Testis (tissue), 3 donors: ENCODE measurements around the gene TRIM37. TPM values are rescaled to one million over a fixed set of nuclear protein-coding genes. Genes with fewer than 3 reads are reported as not detected.

Source experiments
- DNase-seq: peaks from one replicate; pipeline ENCODE4 v3.0.0-alpha.2; 2019
- H3K27ac ChIP-seq, 2 donors: fragments of 200-600 bp; sonication (generic); one replicate each; pipeline ENCODE4 v1.5.1; 2019
- H3K27me3 ChIP-seq: fragments of 200-600 bp; sonication (generic); one replicate; pipeline ENCODE4 v1.5.1; 2019
- H3K36me3 ChIP-seq: fragments of 200-600 bp; sonication (generic); one replicate; pipeline ENCODE4 v1.5.1; 2017; ENCODE audit warnings: low read depth; ENCODE audit errors: missing control alignments
- H3K4me1 ChIP-seq: fragments of 200-600 bp; sonication (generic); one replicate; pipeline ENCODE4 v1.5.1; 2019
- H3K4me3 ChIP-seq, 2 donors: fragments of 200-600 bp; sonication (generic); one replicate each; pipeline ENCODE4 v1.5.1; 2017 to 2019
- H3K9me3 ChIP-seq: fragments of 200-600 bp; sonication (generic); one replicate; pipeline ENCODE4 v1.5.1; 2017
- CTCF ChIP-seq, 3 experiments: fragments of 450-650 bp in 2 of 3; fragments of 200-600 bp in 1 of 3; sonication (generic) in 1 of 3; IDR thresholded peaks; one replicate each; pipeline ENCODE4 v1.5.1; 2016 to 2019; ENCODE audit warnings: antibody characterized with exemption in 3 of 3, mild to moderate bottlenecking in 2 of 3, moderate library complexity in 1 of 3
- POLR2A ChIP-seq: fragments of 450-650 bp; IDR thresholded peaks from one replicate; pipeline ENCODE4 v1.6.1; 2017; ENCODE audit warnings: antibody characterized with exemption, mild to moderate bottlenecking, moderate library complexity
- WGBS, 2 donors: methylation state at CpG; one replicate each; pipeline ENCODE4 v1.1.5; 2018; 5-methylcytosine and 5-hydroxymethylcytosine counted together
- intact Hi-C: fragments of 100-400 bp; cut with DNase I; formaldehyde crosslinking; loops from one replicate; pipeline ENCODE4 v1.15.1; 2023; ENCODE audit warnings: low total_unique reads
- polyA plus RNA-seq: library from polyadenylated mRNA; stranded (reverse); fragments of 350-450 nt; fragmentation: Illumina TruSeq; extraction: RNeasy Lipid Tissue Mini Kit (QIAGEN cat#74804); gene quantifications from one replicate; pipeline ENCODE4 v1.2.3, GENCODE V29; 2014; ENCODE audit warnings: low read depth, low replicate concordance; ENCODE audit not compliant: insufficient read depth
- total RNA-seq, 2 donors: library from RNA; depleted of rRNA; stranded (reverse); fragments of >200 nt; gene quantifications; one replicate each; pipeline ENCODE4 v1.2.3, GENCODE V29; 2016

TRIM37 gene
- total and polyA plus RNA-seq, 3 donors from 2014 or later: 98.5 to 149 (median 119) TPM

DNA sequence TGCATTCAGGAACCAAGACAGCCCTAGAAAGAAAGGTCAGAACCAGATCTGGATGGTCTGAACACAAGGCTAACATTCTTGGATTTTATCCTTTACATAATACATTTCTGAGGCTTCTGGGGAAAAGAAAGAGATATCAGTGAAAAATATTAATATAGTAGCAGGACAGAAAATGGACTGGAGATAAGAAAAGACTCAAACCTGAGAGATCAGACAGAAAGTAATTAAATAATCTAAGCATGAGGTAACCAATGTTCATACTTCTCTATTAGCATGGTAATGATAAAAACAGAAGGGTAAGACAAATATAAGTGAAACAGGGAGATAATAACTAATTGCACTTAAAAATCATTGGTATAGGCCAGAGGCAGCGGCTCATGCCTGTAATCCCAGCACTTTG is 5.5 kb downstream of the TRIM37 start:
- Histone ChIP-seq H3K9me3 (no peaks in the 10 kb centered on the region), H3K36me3 (no peaks in the 10 kb centered on the region), H3K27me3 (no peaks in the 10 kb centered on the region), H3K4me3 (no peak overlapping the region), H3K27ac (no peak overlapping the region), H3K4me1 (peaks cover 4% of the 10 kb centered on the region)
- no peak for DNase-seq
- no peak for TF ChIP-seq POLR2A
- no peak for TF ChIP-seq CTCF (IDR thresholded peaks at IDR 0.05)
- intact Hi-C loops: no loop called here
- WGBS, 2 donors: 53 to 88% methylated on average over 1 of the region's 1 CpG

DNA sequence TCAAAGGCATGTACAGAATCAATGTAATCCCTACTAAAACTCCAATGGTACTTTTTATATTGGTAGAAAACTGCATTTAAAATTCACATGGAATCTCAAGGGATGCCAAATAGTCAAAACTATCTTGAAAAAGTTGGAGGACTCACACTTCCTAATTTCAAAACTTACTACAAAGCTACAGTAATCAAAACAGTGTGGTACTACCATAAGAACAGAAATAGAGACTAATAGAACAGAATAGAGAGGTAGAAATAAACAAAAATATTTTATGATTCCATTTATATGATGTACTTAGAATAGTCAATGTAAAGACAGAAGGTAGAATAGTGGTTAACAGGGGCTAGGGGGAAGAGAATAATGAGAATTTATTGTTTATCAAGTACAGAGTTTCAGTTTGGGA is 8.8 kb downstream of the TRIM37 start:
- Histone ChIP-seq H3K27me3 (no peaks in the 10 kb centered on the region), H3K36me3 (no peaks in the 10 kb centered on the region), H3K4me1 (peaks cover 14% of the 10 kb centered on the region), H3K27ac (no peak overlapping the region), H3K4me3 (no peak overlapping the region), H3K9me3 (no peaks in the 10 kb centered on the region)
- TF ChIP-seq CTCF (IDR thresholded peaks at IDR 0.05) (no peak), POLR2A (no peak)
- intact Hi-C loops: no loop called here
- no peak for DNase-seq

DNA sequence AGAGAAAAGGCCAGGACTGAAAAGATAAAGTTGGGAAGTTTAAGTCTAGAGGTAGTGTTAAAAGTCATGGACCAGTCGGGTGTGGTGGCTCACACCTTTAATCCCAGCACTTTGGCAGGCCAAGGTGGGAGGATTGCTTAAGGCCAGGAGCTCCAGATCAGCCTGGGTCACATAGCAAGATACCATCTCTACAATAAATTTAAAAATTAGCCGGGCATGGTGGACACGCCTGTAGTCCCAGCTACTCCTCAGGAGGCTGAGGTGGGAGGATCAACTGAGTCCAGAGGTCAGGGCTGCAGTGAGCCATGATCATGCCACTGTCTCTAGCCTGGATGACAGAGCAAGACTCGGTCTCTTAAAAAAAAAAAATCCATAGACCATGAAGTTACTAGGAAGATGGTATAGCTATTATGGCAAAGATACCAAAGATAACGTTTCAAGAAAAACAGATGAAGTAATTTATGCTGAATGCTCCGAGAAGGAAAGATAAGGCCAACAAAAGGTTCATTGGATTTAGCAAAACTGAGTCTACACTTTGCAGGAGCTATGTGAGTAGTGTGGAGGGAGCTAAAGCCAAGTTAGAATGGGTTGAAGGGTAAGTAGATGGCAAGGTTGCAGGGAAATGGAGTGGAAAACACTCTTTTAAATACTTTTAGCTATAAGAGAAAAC is 11.7 kb downstream of the TRIM37 start:
- 75 to 77% methylated on average over 6 of the region's 6 CpGs for WGBS, 2 donors
- TF ChIP-seq POLR2A (no peak), CTCF (IDR thresholded peaks at IDR 0.05) (no peak)
- Histone ChIP-seq H3K9me3 (no peaks in the 10 kb centered on the region), H3K4me1 (peaks cover 14% of the 10 kb centered on the region), H3K36me3 (no peaks in the 10 kb centered on the region), H3K4me3 (no peak overlapping the region), H3K27me3 (no peaks in the 10 kb centered on the region), H3K27ac (no peak overlapping the region)
- intact Hi-C loops: no loop called here
- no peak for DNase-seq

- peak overlapping the region in 1 of 2 donors; percentile 36 for H3K27ac ChIP-seq
- peaks cover 14% of the 10 kb centered on the region for H3K4me1 ChIP-seq
- intact Hi-C loops: no loop called here
- TF ChIP-seq CTCF (IDR thresholded peaks at IDR 0.05) (no peak), POLR2A (no peak)
- 23 to 45% methylated on average over 8 of the region's 8 CpGs for WGBS, 2 donors
- DNase-seq: peak; percentile 29
- H3K9me3 ChIP-seq: no peaks in the 10 kb centered on the region
- H3K36me3 ChIP-seq: no peaks in the 10 kb centered on the region
- no peak overlapping the region for H3K4me3 ChIP-seq
- no peaks in the 10 kb centered on the region for H3K27me3 ChIP-seq
These were observed 12.9 kb downstream of the TRIM37 start for GRCh38 chr17:59093702-59094231.
